GM12878 (cell line): ENCODE data around the gene RNU6-9. TPM values are rescaled to one million over a fixed set of nuclear protein-coding genes. Genes with fewer than 3 reads are reported as not detected.

Experiments
- ATAC-seq: fragments of 200-7000 bp; cut with Tn5 transposase; 3 replicates; pipeline ENCODE4 v1.9.1; 2020; ENCODE audit warnings: mild to moderate bottlenecking, moderate library complexity
- BruUV-seq: library from RNA; stranded (reverse); fragments of 400-500 nt; replicated peaks from 2 replicates; lab custom pipeline; 2021; lab: Mats Ljungman, UMichigan
- CTCF ChIA-PET: fragments of 300-600 bp; sonication (Branson Sonifier 250); formaldehyde crosslinking; extraction: SDS; loops from one replicate; lab custom pipeline; 2021; ENCODE audit warnings: inconsistent platforms; lab: Yijun Ruan, JAX
- POLR2A ChIA-PET: fragments of 350-600 bp; formaldehyde crosslinking; extraction: SDS; loops from one replicate; lab custom pipeline; 2021; ENCODE audit warnings: inconsistent platforms; lab: Charles Lee
- RAD21 ChIA-PET: fragments of 300-600 bp; sonication (Branson Sonifier 250); formaldehyde crosslinking; loops from one replicate; lab custom pipeline; 2023; ENCODE audit warnings: antibody characterized with exemption; ENCODE audit not compliant: unreplicated experiment; lab: Charles Lee
- SMC1A ChIA-PET: fragments of 300-600 bp; sonication (Branson Sonifier 250); formaldehyde crosslinking; loops from one replicate; lab custom pipeline; 2023; ENCODE audit not compliant: unreplicated experiment, uncharacterized antibody; lab: Charles Lee
- DNase-seq: peaks from one replicate; pipeline ENCODE4 v3.0.0-alpha.2; 2011; ENCODE audit warnings: low read depth, low spot score
- FAIRE-seq: peaks from 3 replicates; lab custom pipeline; 2011; peaks lifted over from hg19 to GRCh38; lab: Jason Lieb, UNC
- H2AFZ ChIP-seq: 2 replicates; pipeline ENCODE4 v1.6.0; 2011; ENCODE audit warnings: low read depth, low read length, control low read depth; ENCODE audit not compliant: control insufficient read depth
- H3K27ac ChIP-seq: 2 replicates; pipeline ENCODE4 v1.5.1; 2011; ENCODE audit warnings: control low read depth; ENCODE audit not compliant: control insufficient read depth, insufficient read depth
- H3K27me3 ChIP-seq, 2 experiments: replicated peaks in 1 of 2; 2 replicates each; pipeline versions ENCODE4 v1.6.0 to v1.6.1; 2011; ENCODE audit warnings: low read length in 1 of 2; ENCODE audit not compliant: control insufficient read depth in 2 of 2, insufficient read depth in 2 of 2
- H3K36me3 ChIP-seq, 2 experiments: 2 replicates each; pipeline ENCODE4 v1.5.1; 2011; ENCODE audit warnings: low read length in 1 of 2; ENCODE audit not compliant: control insufficient read depth in 2 of 2, insufficient read depth in 2 of 2
- H3K4me1 ChIP-seq: 2 replicates; pipeline ENCODE4 v1.6.1; 2011; ENCODE audit warnings: mild to moderate bottlenecking, low read length, moderate library complexity, mixed read lengths; ENCODE audit not compliant: control insufficient read depth, insufficient read depth
- H3K4me2 ChIP-seq: 2 replicates; pipeline ENCODE4 v1.6.0; 2011; ENCODE audit warnings: control low read depth; ENCODE audit not compliant: control insufficient read depth, insufficient read depth
- H3K4me3 ChIP-seq: fragments of 200-600 bp; sonication (generic); 2 replicates; pipeline ENCODE4 v1.5.1; 2016
- H3K79me2 ChIP-seq: 2 replicates; pipeline ENCODE4 v1.6.0; 2011; ENCODE audit warnings: low read length; ENCODE audit not compliant: control insufficient read depth, insufficient read depth
- H3K9ac ChIP-seq: 2 replicates; pipeline ENCODE4 v1.8.0; 2011; ENCODE audit warnings: low read length, control low read depth, mixed read lengths; ENCODE audit not compliant: control insufficient read depth, insufficient read depth
- H3K9me3 ChIP-seq: replicated peaks from 3 replicates; pipeline ENCODE4 v1.5.1; 2011; ENCODE audit warnings: mild to moderate bottlenecking, low read length; ENCODE audit not compliant: control insufficient read depth, insufficient read depth
- H4K20me1 ChIP-seq: 2 replicates; pipeline ENCODE4 v1.6.0; 2011; ENCODE audit not compliant: control insufficient read depth, insufficient read depth
- BACH1 ChIP-seq: fragments of 450-650 bp; IDR thresholded peaks from 2 replicates; pipeline ENCODE4 v1.6.1; 2017; ENCODE audit warnings: mild to moderate bottlenecking, borderline replicate concordance
- CBX3 ChIP-seq: fragments of 200-600 bp; sonication (generic); IDR thresholded peaks from 2 replicates; pipeline ENCODE4 v1.6.1; 2016; ENCODE audit warnings: low read depth, borderline replicate concordance
- HDGF ChIP-seq: fragments of 450-650 bp; IDR thresholded peaks from 2 replicates; pipeline ENCODE4 v1.6.1; 2016; ENCODE audit warnings: antibody characterized with exemption
- KAT2A ChIP-seq: conservative IDR thresholded peaks from 2 replicates; pipeline ENCODE4 v1.6.1; 2011; ENCODE audit warnings: low read depth, low read length; ENCODE audit not compliant: control insufficient read depth
- MXI1 ChIP-seq: fragments of 150-350 bp; IDR thresholded peaks from 2 replicates; pipeline ENCODE4 v1.6.1; 2011; ENCODE audit warnings: low read depth, mild to moderate bottlenecking, inconsistent platforms, low read length, improper control_type of control experiment
- NBN ChIP-seq: fragments of 450-650 bp; IDR thresholded peaks from 2 replicates; pipeline ENCODE4 v1.6.1; 2016
- NFIC ChIP-seq: IDR thresholded peaks from 2 replicates; pipeline ENCODE4 v1.6.1; 2012; ENCODE audit warnings: low read depth, mild to moderate bottlenecking, inconsistent platforms, low read length, moderate library complexity
- PKNOX1 ChIP-seq: fragments of 450-650 bp; IDR thresholded peaks from 2 replicates; pipeline ENCODE4 v1.6.1; 2016; ENCODE audit warnings: mild to moderate bottlenecking
- RELB ChIP-seq: fragments of 450-650 bp; IDR thresholded peaks from 2 replicates; pipeline ENCODE4 v1.6.1; 2017; ENCODE audit warnings: low read depth, mild to moderate bottlenecking, moderate library complexity
- SPI1 ChIP-seq: IDR thresholded peaks from 2 replicates; pipeline ENCODE4 v1.6.1; 2011; ENCODE audit warnings: low read depth, mild to moderate bottlenecking, low read length, moderate library complexity, borderline replicate concordance; ENCODE audit not compliant: insufficient read depth
- SRF ChIP-seq, 2 experiments: IDR thresholded peaks; 2 replicates each; pipeline ENCODE4 v1.6.1; 2011; ENCODE audit warnings: low read depth in 2 of 2, low read length in 2 of 2, mild to moderate bottlenecking in 1 of 2, moderate library complexity in 1 of 2
- SUZ12 ChIP-seq: fragments of 200-600 bp; sonication (generic); IDR thresholded peaks from one replicate; pipeline ENCODE4 v1.6.1; 2018; ENCODE audit warnings: antibody characterized with exemption, mild to moderate bottlenecking; ENCODE audit not compliant: unreplicated experiment
- TCF7 ChIP-seq: IDR thresholded peaks from 2 replicates; pipeline ENCODE4 v1.6.1; 2014; ENCODE audit warnings: antibody characterized with exemption, borderline replicate concordance
- ZNF217 ChIP-seq: fragments of 450-650 bp; IDR thresholded peaks from 2 replicates; pipeline ENCODE4 v1.6.1; 2017; ENCODE audit warnings: antibody characterized with exemption, mild to moderate bottlenecking
- WGBS: methylation state at CpG from one replicate; pipeline ENCODE4 v1.1.6; 2016; ENCODE audit warnings: low lambda C conversion rate; ENCODE audit not compliant: insufficient replicate concordance, insufficient coverage; ENCODE audit errors: missing lambda C conversion rate; 5-methylcytosine and 5-hydroxymethylcytosine counted together
- in situ Hi-C: fragments of 300-500 bp; cut with MboI; formaldehyde crosslinking; loops from 9 replicates; pipeline ENCODE4 v1.14.3; 2018; ENCODE audit warnings: mixed read lengths
- intact Hi-C: fragments of 100-400 bp; cut with micrococcal nuclease; formaldehyde crosslinking; loops from one replicate; pipeline ENCODE4 v1.14.2; 2022; ENCODE audit not compliant: unreplicated experiment
- polyA plus RNA-seq, 11 experiments: library from polyadenylated mRNA; depleted of rRNA in 4 of 11; unstranded in 6 of 11; stranded (reverse) in 5 of 11; fragments of >200 nt; fragmentation: Nextera tagmentation in 4 of 11; fragmentation: Illumina TruSeq in 1 of 11; extraction: Ambion mirVana in 4 of 11; extraction: Trizol in 1 of 11; gene quantifications; 1 replicate in 1 of 11; 2 replicates in 10 of 11; pipeline versions ENCODE4 v1.2.1 to v1.2.3, GENCODE V29; 2011 to 2016; ENCODE audit warnings: inconsistent platforms in 2 of 11, missing spikeins in 2 of 11, low read depth in 1 of 11
- total RNA-seq, 4 experiments: library from RNA; depleted of rRNA in 3 of 4; stranded (reverse); fragments of >200 nt in 3 of 4; fragmentation: Illumina TruSeq in 1 of 4; extraction: Trizol in 1 of 4; gene quantifications; 2 replicates each; pipeline versions ENCODE4 v1.2.1 to v1.2.3, GENCODE V29; 2013 to 2021

The RNU6-9 gene
- total and polyA plus RNA-seq, 10 of the 15 experiments (the other 5 are each of a cell fraction or from before 2014, with no cell fraction given): not detected

GRCh38 chr19:892243-892893 is 916 bp upstream of the RNU6-9 start:
- FAIRE-seq: no peak

GRCh38 chr19:896434-896833 is 3.1 kb downstream of the RNU6-9 start:
- peaks cover 7% of the 10 kb centered on the region for H3K79me2 ChIP-seq
- SMC1A ChIA-PET: interaction anchor here (0.5 to 3.0 kb wide), 2 partner anchors 9 to 11 kb away, joined by 4 to 9 read pairs; no protein-coding TSS in a partner anchor
- peaks cover 0 to 6% of the 10 kb centered on the region in 2 experiments; a peak in 2 of 4 replicates for H3K36me3 ChIP-seq
- POLR2A ChIA-PET: interaction anchor here (0.5 kb wide), 1 partner anchor 92 kb away, joined by 3 read pairs; no protein-coding TSS in a partner anchor
- no peaks in the 10 kb centered on the region for H3K9me3 ChIP-seq
- H3K4me2 ChIP-seq: no peak overlapping the region
- in situ Hi-C loops: no loop called here
- H3K4me3 ChIP-seq: no peak overlapping the region
- H3K4me1 ChIP-seq: no peaks in the 10 kb centered on the region
- H2AFZ ChIP-seq: no peak overlapping the region
- FAIRE-seq (no peak), DNase-seq (no peak), ATAC-seq (no peak)
- WGBS: 97% methylated on average over 10 of the region's 10 CpGs
- intact Hi-C loops: no loop called here
- H3K9ac ChIP-seq: no peak overlapping the region
- no peak overlapping the region for H3K27ac ChIP-seq
- BruUV-seq: no TSS peak
- H4K20me1 ChIP-seq: no peaks in the 10 kb centered on the region
- CTCF ChIA-PET: interaction anchor here (0.6 to 1.3 kb wide), 2 partner anchors 10 to 29 kb away, joined by 3 to 4 read pairs; no protein-coding TSS in a partner anchor
- H3K27me3 ChIP-seq: no peaks in the 10 kb centered on the region
- RAD21 ChIA-PET: no interaction called here
- no peak for TF ChIP-seq RELB
- TF ChIP-seq NFIC: no peak
- TF ChIP-seq SRF (IDR thresholded peaks at IDR 0.05; ENCODE audit: low read depth in 2 of 2, low read length in 2 of 2): no peak
- TF ChIP-seq ZNF217: no peak
- no peak for TF ChIP-seq SUZ12
- TF ChIP-seq NBN: no peak
- TF ChIP-seq MXI1: no peak
- no peak for TF ChIP-seq PKNOX1
- no peak for TF ChIP-seq CBX3
- no peak for TF ChIP-seq TCF7
- no peak for TF ChIP-seq SPI1
- no peak for TF ChIP-seq KAT2A

More at GRCh38 chr19:892243-892893, 916 bp upstream of the RNU6-9 start:
- no TSS peak for BruUV-seq
- Histone ChIP-seq H3K27ac (peak overlapping the region; percentile 81), H3K9me3 (no peaks in the 10 kb centered on the region), H3K4me2 (peak overlapping the region; percentile 92), H3K79me2 (peaks cover 7% of the 10 kb centered on the region), H4K20me1 (no peaks in the 10 kb centered on the region), H3K27me3 (no peaks in the 10 kb centered on the region), H3K9ac (peak overlapping the region; percentile 77), H3K4me3 (peak overlapping the region; percentile 95), H3K36me3 (no peaks in the 10 kb centered on the region), H2AFZ (no peak overlapping the region; the same call in 1 of the 2 replicates), H3K4me1 (no peaks in the 10 kb centered on the region)
- CTCF ChIA-PET: interaction anchor here (0.6 to 2.0 kb wide), 5 partner anchors 16 to 386 kb away, joined by 3 to 22 read pairs (median 4); no protein-coding TSS in a partner anchor
- 3% methylated on average over 9 of the region's 27 CpGs for WGBS
- ATAC-seq: peak; percentile 61
- no peak for TF ChIP-seq BACH1
- TF ChIP-seq HDGF: 0 out of 2 replicates have a peak, but pooled peaks have one; percentile 53
- intact Hi-C loops (no loop called here), in situ Hi-C loops (no loop called here)
- POLR2A ChIA-PET: interaction anchor here (0.6 to 1.4 kb wide), 8 partner anchors 11 to 124 kb away, joined by 3 to 27 read pairs (median 4); no protein-coding TSS in a partner anchor
- DNase-seq: no peak
- RAD21 ChIA-PET: interaction anchor here (1.8 to 2.3 kb wide), 3 partner anchors 15 to 29 kb away, joined by 7 to 24 read pairs (median 14); no protein-coding TSS in a partner anchor
- SMC1A ChIA-PET: interaction anchor here (0.9 to 2.0 kb wide), 3 partner anchors 15 to 29 kb away, joined by 5 to 15 read pairs (median 12); no protein-coding TSS in a partner anchor
